Measurements from ENCODE around the gene NKAIN2.

NKAIN2 gene

GRCh38 chr6:124420116-124420840 lies 616.6 kb downstream of the NKAIN2 start:
- DNase-seq (ENCODE audit: extremely low read depth, low read depth) = no peak
- TF ChIP-seq CTCF (IDR thresholded peaks at IDR 0.05; ENCODE audit: low read depth, low read length) = no peak

- no peak for TF ChIP-seq CTCF (IDR thresholded peaks at IDR 0.05; ENCODE audit: low read depth, low read length)
- no peak for DNase-seq (ENCODE audit: extremely low read depth, low read depth)
These were observed 620.0 kb downstream of the NKAIN2 start for GRCh38 chr6:124423621-124424020.

GRCh38 chr6:124430740-124431318 lies 627.2 kb downstream of the NKAIN2 start:
- no peak for TF ChIP-seq CTCF (IDR thresholded peaks at IDR 0.05; ENCODE audit: low read depth, low read length)
- no peak for DNase-seq (ENCODE audit: extremely low read depth, low read depth)

GRCh38 chr6:124432620-124433019 lies 629.0 kb downstream of the NKAIN2 start:
- no peak for DNase-seq (ENCODE audit: extremely low read depth, low read depth)
- TF ChIP-seq CTCF (IDR thresholded peaks at IDR 0.05; ENCODE audit: low read depth, low read length) = no peak

GRCh38 chr6:124433387-124434160 lies 629.9 kb downstream of the NKAIN2 start:
- no peak for DNase-seq (ENCODE audit: extremely low read depth, low read depth)
- no peak for TF ChIP-seq CTCF (IDR thresholded peaks at IDR 0.05; ENCODE audit: low read depth, low read length)

- TF ChIP-seq CTCF (IDR thresholded peaks at IDR 0.05; ENCODE audit: low read depth, low read length) = no peak
- DNase-seq (ENCODE audit: extremely low read depth, low read depth) = no peak
These were observed 630.8 kb downstream of the NKAIN2 start for GRCh38 chr6:124434421-124434820.

GRCh38 chr6:124436803-124437202 lies 633.1 kb downstream of the NKAIN2 start:
- DNase-seq (ENCODE audit: extremely low read depth, low read depth) = no peak
- no peak for TF ChIP-seq CTCF (IDR thresholded peaks at IDR 0.05; ENCODE audit: low read depth, low read length)
